HG03575 (cell line): Measurements from ENCODE around the gene IL9.

Experiments used
- ATAC-seq: cut with Tn5 transposase; IDR thresholded peaks from one replicate; pipeline ENCODE4 v1.9.1; 2021; ENCODE audit not compliant: unreplicated experiment, insufficient number of reproducible peaks, low FRiP score; ENCODE audit errors: extremely low read depth

IL9 gene

GRCh38 chr5:135894789-135895188 lies 852 bp downstream of the IL9 start:
- no peak for ATAC-seq

GRCh38 chr5:135894276-135894675 lies 1.4 kb downstream of the IL9 start:
- no peak for ATAC-seq

- no peak for ATAC-seq
These were observed 3.9 kb downstream of the IL9 start for GRCh38 chr5:135891791-135892190.

GRCh38 chr5:135891268-135891667 lies 4.4 kb downstream of the IL9 start:
- no peak for ATAC-seq

GRCh38 chr5:135890867-135891266 lies 4.8 kb downstream of the IL9 start:
- ATAC-seq = no peak

- no peak for ATAC-seq
These were observed 5.3 kb downstream of the IL9 start for GRCh38 chr5:135890296-135890695.

- no peak for ATAC-seq
These were observed 7.6 kb downstream of the IL9 start for GRCh38 chr5:135887881-135888614.

- no peak for ATAC-seq
These were observed 8.2 kb downstream of the IL9 start for GRCh38 chr5:135887447-135887864.

GRCh38 chr5:135886136-135886535 lies 9.5 kb downstream of the IL9 start:
- ATAC-seq = no peak

GRCh38 chr5:135885031-135885430 lies 10.6 kb downstream of the IL9 start:
- no peak for ATAC-seq

- ATAC-seq = no peak
These were observed 12.2 kb downstream of the IL9 start for GRCh38 chr5:135883441-135883840.

GRCh38 chr5:135883026-135883425 lies 12.6 kb downstream of the IL9 start:
- no peak for ATAC-seq

GRCh38 chr5:135881819-135882218 lies 13.8 kb downstream of the IL9 start:
- no peak for ATAC-seq

- ATAC-seq = no peak
These were observed 14.4 kb downstream of the IL9 start for GRCh38 chr5:135881244-135881643.

GRCh38 chr5:135880801-135881200 lies 14.8 kb downstream of the IL9 start:
- ATAC-seq = no peak

- ATAC-seq = no peak
These were observed 15.4 kb downstream of the IL9 start for GRCh38 chr5:135880278-135880677.

- no peak for ATAC-seq
These were observed 16.1 kb downstream of the IL9 start for GRCh38 chr5:135879591-135879990.

- ATAC-seq = no peak
These were observed 17.5 kb downstream of the IL9 start for GRCh38 chr5:135878156-135878620.

- ATAC-seq = no peak
These were observed 18.0 kb downstream of the IL9 start for GRCh38 chr5:135877570-135878155.

- ATAC-seq = no peak
These were observed 19.5 kb downstream of the IL9 start for GRCh38 chr5:135876146-135876545.

- ATAC-seq = no peak
These were observed 20.1 kb downstream of the IL9 start for GRCh38 chr5:135875567-135875966.
